HepG2 (cell line): ENCODE results near the gene NSUN2. TPM values are rescaled to one million over a fixed set of nuclear protein-coding genes. Genes with fewer than 3 reads are reported as not detected.

ENCODE experiments used
- AHR ChIP-seq: IDR thresholded peaks from 2 replicates; pipeline ENCODE4 v1.6.1; 2018; ENCODE audit warnings: missing genetic modification reagents, missing compliant biosample characterization
- CENPBD1 ChIP-seq: sonication (generic); formaldehyde crosslinking; IDR thresholded peaks from 2 replicates; pipeline ENCODE4 v1.8.0; 2022; ENCODE audit warnings: missing genetic modification reagents, low read depth, mild to moderate bottlenecking, borderline replicate concordance
- IRX3 ChIP-seq: sonication (generic); formaldehyde crosslinking; IDR thresholded peaks from 2 replicates; pipeline ENCODE4 v1.8.1; 2023; ENCODE audit warnings: mild to moderate bottlenecking, low read depth, missing genetic modification reagents, borderline replicate concordance
- KAT2B ChIP-seq: fragments of 150-350 bp; IDR thresholded peaks from 2 replicates; pipeline ENCODE4 v1.6.1; 2014; ENCODE audit warnings: low read depth, low read length, borderline replicate concordance
- KLF9 ChIP-seq: IDR thresholded peaks from 2 replicates; pipeline ENCODE4 v1.6.1; 2016; ENCODE audit warnings: low read depth
- MYPOP ChIP-seq: sonication (generic); formaldehyde crosslinking; IDR thresholded peaks from 2 replicates; pipeline ENCODE4 v1.8.1; 2023; ENCODE audit warnings: mild to moderate bottlenecking, moderate library complexity, missing genetic modification reagents
- PAWR ChIP-seq: sonication (generic); formaldehyde crosslinking; IDR thresholded peaks from 2 replicates; pipeline ENCODE4 v1.4.0; 2020; ENCODE audit warnings: missing genetic modification reagents, mild to moderate bottlenecking, borderline replicate concordance
- RFXAP ChIP-seq: sonication (generic); formaldehyde crosslinking; IDR thresholded peaks from 2 replicates; pipeline ENCODE4 v1.4.0; 2020; ENCODE audit warnings: missing genetic modification reagents, borderline replicate concordance
- SMAD1 ChIP-seq: sonication (generic); formaldehyde crosslinking; IDR thresholded peaks from 2 replicates; pipeline ENCODE4 v1.4.0; 2020; ENCODE audit warnings: missing genetic modification reagents, low read depth, mild to moderate bottlenecking, borderline replicate concordance
- TAF1 ChIP-seq: sonication (generic); formaldehyde crosslinking; IDR thresholded peaks from 2 replicates; pipeline ENCODE4 v1.4.0; 2020; ENCODE audit warnings: missing genetic modification reagents
- ZMAT3 ChIP-seq: sonication (generic); formaldehyde crosslinking; conservative IDR thresholded peaks from 2 replicates; pipeline ENCODE4 v1.7.0; 2021; ENCODE audit warnings: missing genetic modification reagents
- ZNF205 ChIP-seq: IDR thresholded peaks from 2 replicates; pipeline ENCODE4 v1.6.1; 2018; ENCODE audit warnings: missing biosample characterization, missing genetic modification reagents
- ZNF280B ChIP-seq: sonication (generic); formaldehyde crosslinking; IDR thresholded peaks from 2 replicates; pipeline ENCODE4 v1.5.0; 2020; ENCODE audit warnings: missing genetic modification reagents, mild to moderate bottlenecking, borderline replicate concordance
- ZNF451 ChIP-seq: sonication (generic); formaldehyde crosslinking; IDR thresholded peaks from 2 replicates; pipeline ENCODE4 v1.5.0; 2020; ENCODE audit warnings: mild to moderate bottlenecking, missing genetic modification reagents
- ZNF607 ChIP-seq: sonication (generic); formaldehyde crosslinking; IDR thresholded peaks from 2 replicates; pipeline ENCODE4 v1.5.1; 2020; ENCODE audit warnings: missing genetic modification reagents, mild to moderate bottlenecking, borderline replicate concordance
- ZSCAN5A ChIP-seq: sonication (generic); formaldehyde crosslinking; IDR thresholded peaks from 2 replicates; pipeline ENCODE4 v1.8.0; 2022; ENCODE audit warnings: mild to moderate bottlenecking, missing genetic modification reagents, borderline replicate concordance
- polyA plus RNA-seq, 8 experiments: library from polyadenylated mRNA; depleted of rRNA in 3 of 8; stranded (reverse) in 7 of 8; unstranded in 1 of 8; fragments of >200 nt; fragmentation: Illumina TruSeq in 4 of 8; extraction: Trizol in 4 of 8; gene quantifications; 2 replicates each; pipeline versions ENCODE4 v1.2.1 to v1.2.3, GENCODE V29; 2011 to 2016; ENCODE audit warnings: low read depth in 4 of 8, missing spikeins in 1 of 8, mixed read lengths in 1 of 8; ENCODE audit not compliant: insufficient read depth in 1 of 8
- total RNA-seq, 5 experiments: library from RNA; depleted of rRNA; stranded (reverse); fragments of >200 nt; fragmentation: Illumina TruSeq; extraction: Trizol; gene quantifications; 2 replicates each; pipeline ENCODE4 v1.2.3, GENCODE V29; 2016; ENCODE audit warnings: low read depth in 1 of 5
- TF ChIP-seq, protein P1 (sequence below), 2 experiments: sonication (generic) in 1 of 2; formaldehyde crosslinking in 1 of 2; IDR thresholded peaks; 2 replicates each; pipeline versions ENCODE4 v1.4.0 to v1.6.1; 2018 to 2020; ENCODE audit warnings: missing genetic modification reagents in 2 of 2, borderline replicate concordance in 1 of 2, low read depth in 1 of 2, mild to moderate bottlenecking in 1 of 2, missing biosample characterization in 1 of 2
- TF ChIP-seq, protein P2 (sequence below): sonication (generic); formaldehyde crosslinking; IDR thresholded peaks from 2 replicates; pipeline ENCODE4 v1.5.0; 2020; ENCODE audit warnings: missing genetic modification reagents, mild to moderate bottlenecking, borderline replicate concordance

NSUN2 gene
- total and polyA plus RNA-seq, 2 of the 13 experiments (the other 11 are each of a cell fraction or from before 2014, with no cell fraction given): 51.7 to 69.1 TPM

- TF ChIP-seq ZNF280B (CRISPR knock-in tag) (no peak), RFXAP (CRISPR knock-in tag) (peak; percentile 25; the same call in 1 of the 2 replicates), TAF1 (CRISPR knock-in tag) (peak; percentile 57), ZSCAN5A (CRISPR knock-in tag) (no peak), ZNF451 (0 out of 2 replicates have a peak, but pooled peaks have one; percentile 31), KLF9 (no peak), ZMAT3 (no peak), AHR (CRISPR knock-in tag) (peak; percentile 10; the same call in 1 of the 2 replicates), MYPOP (CRISPR knock-in tag) (peak; percentile 91), KAT2B (no peak), ZNF205 (0 out of 2 replicates have a peak, but pooled peaks have one; percentile 61), ZNF607 (CRISPR knock-in tag) (peak; percentile 35; the same call in 1 of the 2 replicates), SMAD1 (CRISPR knock-in tag) (no peak), CENPBD1 (CRISPR knock-in tag) (no peak), PAWR (CRISPR knock-in tag) (no peak), IRX3 (CRISPR knock-in tag) (peak; percentile 48; the same call in 1 of the 2 replicates)
- TF ChIP-seq, protein P1, sequence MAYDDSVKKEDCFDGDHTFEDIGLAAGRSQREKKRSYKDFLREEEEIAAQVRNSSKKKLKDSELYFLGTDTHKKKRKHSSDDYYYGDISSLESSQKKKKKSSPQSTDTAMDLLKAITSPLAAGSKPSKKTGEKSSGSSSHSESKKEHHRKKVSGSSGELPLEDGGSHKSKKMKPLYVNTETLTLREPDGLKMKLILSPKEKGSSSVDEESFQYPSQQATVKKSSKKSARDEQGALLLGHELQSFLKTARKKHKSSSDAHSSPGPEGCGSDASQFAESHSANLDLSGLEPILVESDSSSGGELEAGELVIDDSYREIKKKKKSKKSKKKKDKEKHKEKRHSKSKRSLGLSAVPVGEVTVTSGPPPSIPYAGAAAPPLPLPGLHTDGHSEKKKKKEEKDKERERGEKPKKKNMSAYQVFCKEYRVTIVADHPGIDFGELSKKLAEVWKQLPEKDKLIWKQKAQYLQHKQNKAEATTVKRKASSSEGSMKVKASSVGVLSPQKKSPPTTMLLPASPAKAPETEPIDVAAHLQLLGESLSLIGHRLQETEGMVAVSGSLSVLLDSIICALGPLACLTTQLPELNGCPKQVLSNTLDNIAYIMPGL (CRISPR knock-in tag; IDR thresholded peaks at IDR 0.05; ENCODE audit: borderline replicate concordance in 1 of 2, low read depth in 1 of 2): 0 out of 4 replicates have a peak, but pooled peaks of 1 of the 2 experiments have one; percentile 40
- TF ChIP-seq, protein P2, sequence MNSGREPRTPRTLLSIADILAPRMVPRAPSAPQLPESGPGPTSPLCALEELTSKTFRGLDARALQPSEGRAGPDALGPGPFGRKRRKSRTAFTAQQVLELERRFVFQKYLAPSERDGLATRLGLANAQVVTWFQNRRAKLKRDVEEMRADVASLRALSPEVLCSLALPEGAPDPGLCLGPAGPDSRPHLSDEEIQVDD (CRISPR knock-in tag): 0 out of 2 replicates have a peak, but pooled peaks have one; percentile 62
These were observed 813 bp upstream of the NSUN2 start (continued) for GRCh38 chr5:6633469-6634245.
